Mucosa of rectum (tissue), 2 donors: ENCODE data around the gene CABCOCO1.
"Not testable (repeated sequence)": the region's sequence is repeated elsewhere in the genome, so short reads cannot be mapped to it uniquely, and the experiment has no call there.

Experiments used
- H3K27ac ChIP-seq, 2 donors: one replicate each; pipeline ENCODE4 v1.7.0; 2013; ENCODE audit warnings: inconsistent platforms in 2 of 2, low read depth in 2 of 2, low read length in 2 of 2
- H3K27me3 ChIP-seq, 2 donors: one replicate each; pipeline ENCODE4 v1.7.0; 2013; ENCODE audit warnings: low read length in 2 of 2; ENCODE audit not compliant: control insufficient read depth in 2 of 2, insufficient read depth in 2 of 2
- H3K36me3 ChIP-seq, 2 donors: one replicate each; pipeline ENCODE4 v1.7.0; 2013; ENCODE audit warnings: low read length in 2 of 2; ENCODE audit not compliant: control insufficient read depth in 2 of 2, insufficient read depth in 2 of 2
- H3K4me1 ChIP-seq, 2 donors: one replicate each; pipeline ENCODE4 v1.7.0; 2013; ENCODE audit warnings: low read length in 2 of 2, mild to moderate bottlenecking in 1 of 2; ENCODE audit not compliant: control insufficient read depth in 2 of 2, insufficient read depth in 2 of 2
- H3K4me3 ChIP-seq, 2 donors: one replicate each; pipeline ENCODE4 v1.7.0; 2013; ENCODE audit warnings: low read length in 2 of 2
- H3K9ac ChIP-seq, 2 donors: one replicate each; pipeline ENCODE4 v1.7.0; 2013; ENCODE audit warnings: low read length in 2 of 2, low read depth in 1 of 2, mild to moderate bottlenecking in 1 of 2
- H3K9me3 ChIP-seq, 2 donors: one replicate each; pipeline ENCODE4 v1.7.0; 2013; ENCODE audit warnings: low read length in 2 of 2; ENCODE audit not compliant: control insufficient read depth in 2 of 2
- donor health status: healthy.
- donor health status: Normal muscosa, but diverticular disease.

CABCOCO1 gene

DNA sequence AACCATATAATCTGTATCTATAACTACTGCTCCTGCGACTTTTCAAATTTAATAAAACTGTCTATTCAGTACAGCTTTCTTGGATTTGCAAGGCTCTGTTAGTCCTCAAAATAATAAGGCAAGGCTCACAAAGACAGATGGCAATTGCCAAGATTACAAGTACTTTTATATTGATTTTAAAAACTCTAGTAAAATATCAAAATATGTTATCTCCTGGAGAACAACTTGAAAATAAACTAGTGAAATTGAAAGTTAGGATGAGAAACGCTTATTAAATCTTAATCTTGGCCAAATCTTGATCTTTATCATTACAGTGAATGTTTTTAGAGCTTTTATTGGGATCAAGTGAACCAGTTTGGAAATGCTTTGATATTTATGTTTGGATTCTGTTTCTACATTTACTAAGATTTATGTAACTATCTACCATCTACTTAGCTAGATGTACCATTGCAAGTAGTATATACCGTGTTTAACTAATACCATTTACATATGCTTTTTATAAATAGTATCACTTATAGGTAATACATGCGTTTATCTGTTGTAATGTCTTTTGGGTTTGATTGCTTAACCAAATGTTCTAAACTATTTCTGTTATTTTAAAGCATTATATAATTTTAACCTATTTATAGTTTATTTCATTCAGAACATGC lies 70.0 kb downstream of the CABCOCO1 start:
- Histone ChIP-seq H3K27ac (no peak overlapping the region), H3K4me3 (no peak overlapping the region), H3K27me3 (no peaks in the 10 kb centered on the region), H3K9ac (no peak overlapping the region), H3K4me1 (no peaks in the 10 kb centered on the region), H3K9me3 (no peaks in the 10 kb centered on the region), H3K36me3 (no peaks in the 10 kb centered on the region)

DNA sequence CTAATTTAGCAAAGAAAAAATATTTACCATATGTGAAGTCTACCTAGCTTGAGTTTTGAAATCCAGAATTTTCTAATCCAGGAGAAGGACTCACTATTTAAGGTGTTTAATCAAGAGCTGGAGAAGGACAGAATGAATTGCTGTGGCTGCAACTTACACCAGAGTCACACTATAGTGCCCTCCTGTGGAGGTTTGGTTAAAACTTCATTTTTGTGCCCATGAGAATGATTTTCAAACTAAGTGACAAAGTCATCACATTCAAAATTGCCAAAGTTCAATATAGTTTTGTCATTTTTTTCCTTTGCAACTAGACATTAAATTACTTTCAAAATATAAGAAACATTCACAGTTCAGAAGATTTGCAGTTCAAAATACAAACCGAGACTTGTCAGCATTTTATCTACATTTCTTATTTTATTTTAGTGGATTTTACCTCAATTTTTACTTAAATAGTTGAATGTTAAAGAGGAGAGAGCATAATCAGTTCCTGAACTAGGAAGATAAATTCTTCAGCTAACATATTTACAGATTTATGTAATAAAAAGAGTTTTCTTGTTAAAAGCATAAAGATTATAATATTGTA lies 70.7 kb downstream of the CABCOCO1 start:
- Histone ChIP-seq H3K27me3 (no peaks in the 10 kb centered on the region), H3K36me3 (no peaks in the 10 kb centered on the region), H3K9me3 (no peaks in the 10 kb centered on the region), H3K4me1 (no peaks in the 10 kb centered on the region), H3K9ac (no peak overlapping the region), H3K27ac (no peak overlapping the region), H3K4me3 (no peak overlapping the region)

DNA sequence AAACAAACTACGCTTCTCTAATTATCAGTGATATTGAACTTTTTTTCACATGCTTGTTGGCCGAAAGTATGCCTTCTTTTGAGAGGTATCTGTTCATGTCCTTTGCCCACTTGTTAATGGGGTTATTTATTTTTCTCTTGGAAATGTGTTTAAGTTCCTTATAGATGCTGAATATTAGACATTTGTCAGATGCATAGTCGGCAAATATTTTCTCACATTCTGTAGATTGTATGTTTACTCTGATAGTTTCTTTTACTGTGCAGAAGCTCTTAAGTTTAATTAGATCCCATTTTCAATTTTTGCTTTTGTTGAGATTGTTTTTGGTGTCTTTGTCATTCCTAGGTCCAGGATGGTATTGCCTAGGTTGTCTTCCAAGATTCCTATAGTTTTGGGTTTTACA lies 73.2 kb downstream of the CABCOCO1 start:
- Histone ChIP-seq H3K4me3 (no peak overlapping the region), H3K4me1 (no peaks in the 10 kb centered on the region), H3K9me3 (no peaks in the 10 kb centered on the region), H3K27me3 (no peaks in the 10 kb centered on the region), H3K36me3 (no peaks in the 10 kb centered on the region), H3K9ac (no peak overlapping the region), H3K27ac (no peak overlapping the region)

DNA sequence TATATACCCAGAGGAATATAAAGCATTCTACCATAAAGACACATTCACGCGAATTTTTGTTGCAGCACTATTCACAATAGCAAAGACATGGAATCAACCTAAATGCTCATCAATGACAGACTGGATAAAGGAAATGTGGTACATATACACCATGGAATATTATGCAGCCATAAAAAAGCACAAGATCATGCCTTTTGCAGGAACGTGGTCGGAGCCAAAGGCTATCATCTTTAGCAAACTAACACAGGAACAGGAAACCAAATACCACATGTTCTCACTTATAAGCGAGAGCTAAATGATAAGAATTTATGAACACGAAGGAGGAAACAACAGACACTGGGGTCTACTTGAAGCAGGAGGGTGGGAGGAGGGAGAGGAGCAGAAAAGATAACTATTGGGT lies 74.7 kb downstream of the CABCOCO1 start:
- H3K27ac ChIP-seq, H3K9me3 ChIP-seq, H3K27me3 ChIP-seq, H3K4me1 ChIP-seq, H3K4me3 ChIP-seq, H3K9ac ChIP-seq, H3K36me3 ChIP-seq: not testable (repeated sequence)

DNA sequence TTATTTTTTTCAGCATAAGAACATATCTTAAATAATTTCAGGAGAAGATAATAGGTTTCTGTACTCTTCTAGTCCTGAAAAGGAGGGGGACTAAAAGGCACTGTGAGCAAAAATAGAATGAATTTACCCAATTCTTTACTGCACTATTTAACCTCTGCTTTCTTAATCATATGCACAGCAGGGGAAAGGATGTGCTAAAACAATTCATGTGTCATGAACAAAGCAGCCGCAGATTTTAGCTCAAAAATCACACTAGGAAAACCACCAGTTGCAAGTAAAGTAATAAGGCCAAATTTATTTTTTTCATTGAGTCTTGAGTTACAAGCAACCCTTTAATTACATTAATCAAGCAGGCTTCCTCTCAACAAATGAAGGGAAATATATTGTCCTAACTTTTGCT lies 80.1 kb downstream of the CABCOCO1 start:
- no peaks in the 10 kb centered on the region for H3K4me1 ChIP-seq
- H3K4me3 ChIP-seq, result no peak overlapping the region
- no peak overlapping the region for H3K27ac ChIP-seq
- no peaks in the 10 kb centered on the region for H3K27me3 ChIP-seq
- no peak overlapping the region for H3K9ac ChIP-seq
- no peaks in the 10 kb centered on the region for H3K36me3 ChIP-seq
- H3K9me3 ChIP-seq, result no peaks in the 10 kb centered on the region

DNA sequence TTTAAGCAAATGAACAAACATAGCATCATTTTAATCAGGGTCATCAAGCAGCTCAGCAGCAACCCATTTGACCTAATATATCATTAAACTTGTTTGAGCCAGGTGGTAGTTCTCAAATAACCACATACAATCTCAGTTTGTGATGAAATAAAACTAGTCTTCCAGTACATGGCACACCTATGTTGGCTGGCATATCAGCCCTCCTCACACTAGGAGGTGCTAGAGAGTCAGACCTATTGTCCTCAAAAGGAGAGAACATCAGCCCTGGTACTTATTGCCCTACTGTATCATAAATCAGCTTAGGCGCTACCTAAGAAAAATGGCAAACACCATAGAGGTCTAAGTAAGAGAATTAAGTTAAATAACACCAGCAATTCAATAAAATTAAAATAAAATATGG lies 81.7 kb downstream of the CABCOCO1 start:
- H3K27ac ChIP-seq, result no peak overlapping the region
- no peaks in the 10 kb centered on the region for H3K4me1 ChIP-seq
- no peaks in the 10 kb centered on the region for H3K27me3 ChIP-seq
- no peak overlapping the region for H3K4me3 ChIP-seq
- H3K9ac ChIP-seq, result no peak overlapping the region
- H3K9me3 ChIP-seq, result no peaks in the 10 kb centered on the region
- H3K36me3 ChIP-seq, result no peaks in the 10 kb centered on the region

DNA sequence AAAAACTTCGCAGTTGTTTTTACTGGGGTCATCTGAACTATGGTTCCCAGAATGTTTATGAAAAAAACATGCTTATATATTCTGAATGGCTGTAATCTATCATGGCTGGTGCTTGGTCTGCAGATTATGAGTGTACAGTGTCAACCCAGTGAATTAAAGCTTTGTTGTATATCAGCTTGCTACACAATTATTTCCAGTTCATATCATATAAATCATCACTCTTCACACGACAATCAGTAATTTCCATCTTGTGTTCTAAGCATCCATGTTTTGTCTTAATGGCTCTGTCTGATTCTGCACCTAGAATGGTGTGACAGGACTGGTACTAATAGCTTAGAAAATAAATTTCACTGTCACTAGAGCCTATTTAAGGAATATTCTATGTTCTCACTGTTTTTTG lies 83.6 kb downstream of the CABCOCO1 start:
- Histone ChIP-seq H3K36me3 (no peaks in the 10 kb centered on the region), H3K27ac (no peak overlapping the region), H3K4me3 (no peak overlapping the region), H3K4me1 (peaks cover 0 to 7% of the 10 kb centered on the region in 2 donors), H3K9me3 (no peaks in the 10 kb centered on the region), H3K9ac (no peak overlapping the region), H3K27me3 (no peaks in the 10 kb centered on the region)

DNA sequence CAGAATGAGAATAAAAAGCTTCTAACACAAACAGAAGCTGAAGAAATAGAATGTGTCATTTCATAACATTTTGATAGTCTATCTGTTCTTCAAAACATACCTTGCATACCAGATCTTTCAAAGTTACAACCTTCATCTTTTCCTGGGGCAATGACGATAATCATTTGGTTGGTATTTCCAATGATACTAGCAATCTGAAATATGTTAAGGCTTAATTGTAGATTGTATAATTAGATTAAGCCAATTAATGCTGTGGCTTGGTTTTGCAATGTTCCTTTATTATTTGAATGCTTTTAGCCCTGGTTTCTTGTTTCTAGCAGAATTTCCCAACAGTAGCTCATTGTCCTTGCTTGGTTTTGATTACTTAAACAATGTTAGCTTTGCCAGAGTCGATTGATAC lies 84.6 kb downstream of the CABCOCO1 start:
- Histone ChIP-seq H3K9me3 (no peaks in the 10 kb centered on the region), H3K27me3 (no peaks in the 10 kb centered on the region), H3K36me3 (no peaks in the 10 kb centered on the region), H3K4me3 (no peak overlapping the region), H3K9ac (no peak overlapping the region), H3K27ac (no peak overlapping the region), H3K4me1 (peaks cover 9 to 17% of the 10 kb centered on the region in 2 donors)

DNA sequence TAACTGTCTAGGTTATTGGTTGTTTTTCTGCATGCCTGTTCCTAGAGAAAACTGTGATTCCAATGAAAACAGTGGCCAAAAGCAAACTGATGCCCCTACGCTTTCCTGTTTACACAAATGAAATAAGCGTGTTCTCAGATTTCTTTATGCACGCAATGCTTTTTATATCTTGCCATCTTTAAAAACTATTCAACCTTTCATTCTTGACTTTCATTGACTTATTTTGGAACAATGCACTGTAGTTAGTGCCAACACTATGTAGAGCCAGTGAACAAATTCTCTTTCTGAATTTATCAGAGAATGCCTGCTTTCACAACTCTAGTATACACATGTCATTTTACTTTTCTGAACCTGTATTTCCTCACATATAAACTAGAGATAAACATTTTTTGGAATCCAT lies 86.6 kb downstream of the CABCOCO1 start:
- Histone ChIP-seq H3K4me1 (peaks cover 11 to 23% of the 10 kb centered on the region in 2 donors), H3K9ac (no peak overlapping the region), H3K27me3 (no peaks in the 10 kb centered on the region), H3K36me3 (no peaks in the 10 kb centered on the region), H3K27ac (no peak overlapping the region), H3K4me3 (no peak overlapping the region), H3K9me3 (no peaks in the 10 kb centered on the region)

DNA sequence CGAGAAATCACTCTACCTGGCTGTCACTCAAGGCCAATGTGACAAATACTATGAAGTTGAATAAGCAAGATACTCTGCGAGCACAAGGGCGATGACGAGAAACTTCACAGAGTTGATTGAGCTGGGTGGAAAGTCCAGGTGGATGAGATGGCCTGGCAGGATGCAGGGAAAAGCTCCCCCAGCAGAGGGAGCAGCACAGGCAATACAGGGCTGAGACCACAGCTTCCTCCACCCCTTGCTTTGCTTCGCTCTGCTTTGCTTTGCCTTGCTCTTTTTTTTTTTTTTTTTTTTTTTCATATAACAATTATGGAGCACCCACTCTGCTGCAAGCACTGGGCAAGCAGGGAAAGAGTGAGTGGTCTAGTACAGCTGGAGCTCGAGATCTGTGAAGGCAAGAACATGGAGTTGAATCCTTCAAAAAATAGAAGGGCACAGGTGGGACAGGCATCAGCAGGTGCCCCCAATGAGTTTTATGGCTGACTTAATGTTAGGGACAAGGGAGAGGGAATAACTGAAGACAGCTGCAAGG lies 88.3 kb downstream of the CABCOCO1 start:
- H3K27ac ChIP-seq, result no peak overlapping the region
- H3K36me3 ChIP-seq, result no peaks in the 10 kb centered on the region
- H3K9me3 ChIP-seq, result no peaks in the 10 kb centered on the region
- H3K4me3 ChIP-seq, result no peak overlapping the region
- no peak overlapping the region for H3K9ac ChIP-seq
- H3K27me3 ChIP-seq, result no peaks in the 10 kb centered on the region
- peaks cover 11 to 25% of the 10 kb centered on the region in 2 donors for H3K4me1 ChIP-seq
